ENCODE measurements around the gene KPNB1.

GRCh38 chr17:47615766-47616424 is 33.8 kb upstream of the KPNB1 start:
- peak in 2 of 3 experiments; percentile 27 to 62 for TF ChIP-seq CTCF (optimal IDR thresholded peaks at IDR 0.05 in 1 of 3, IDR thresholded peaks at IDR 0.05 in 1 of 3, conservative IDR thresholded peaks at IDR 0.05 in 1 of 3; ENCODE audit: extremely low read depth in 1 of 3, insufficient read depth in 2 of 3, low read length in 3 of 3)
- no peak for TF ChIP-seq EZH2 (IDR thresholded peaks at IDR 0.05; ENCODE audit: low read length)

Measured in keratinocyte (primary cell).